Mucosa of descending colon (tissue), 3 donors: Measurements from ENCODE around the gene ZFAND2A. TPM values are rescaled to one million over a fixed set of nuclear protein-coding genes. Genes with fewer than 3 reads are reported as not detected.
A peak's percentile ranks its signal among the peaks of the same experiment; 100 is the strongest.

ENCODE experiments used
- ATAC-seq: fragments of 200-7000 bp; cut with Tn5 transposase; one replicate; pipeline ENCODE4 v1.9.1; 2020; ENCODE audit warnings: mild to moderate bottlenecking, moderate library complexity
- DNase-seq, 3 donors: peaks; one replicate each; pipeline ENCODE4 v3.0.0-alpha.2; 2020
- H3K36me3 ChIP-seq: fragments of 200-600 bp; one replicate; pipeline ENCODE4 v1.8.0; 2021; ENCODE audit warnings: low read depth, mild to moderate bottlenecking
- H3K4me1 ChIP-seq: fragments of 200-600 bp; one replicate; pipeline ENCODE4 v1.8.0; 2021; ENCODE audit warnings: low read depth, mild to moderate bottlenecking
- H3K4me3 ChIP-seq: fragments of 200-600 bp; one replicate; pipeline ENCODE4 v1.8.0; 2021; ENCODE audit warnings: mild to moderate bottlenecking
- H3K9me3 ChIP-seq: fragments of 200-600 bp; one replicate; pipeline ENCODE4 v1.8.0; 2021; ENCODE audit warnings: mild to moderate bottlenecking
- CTCF ChIP-seq: fragments of 200-600 bp; IDR thresholded peaks from one replicate; pipeline ENCODE4 v1.8.0; 2022; ENCODE audit warnings: antibody characterized with exemption, mild to moderate bottlenecking
- intact Hi-C, 2 donors: fragments of 100-400 bp; cut with DNase I in 1 of 2; cut with micrococcal nuclease in 1 of 2; formaldehyde crosslinking; loops; one replicate each; pipeline versions ENCODE4 v1.11.0 to v1.11.1; 2022; cut with DNase I, micrococcal nuclease
- total RNA-seq, 3 donors: library from RNA; stranded (reverse); fragmentation: NEBNext Ultra II Directional in 2 of 3; extraction: Animal tissue kit (Norgen Biotek cat#: 25700) in 2 of 3; gene quantifications; one replicate each; pipeline versions ENCODE4 v1.2.1 to v1.2.4, GENCODE V29; 2021 to 2023
- donor health status: DM: no; HTN: no; CAD: no; lungs with moderate emphysema.
- donor health status: DM: no; HTN: no; CAD: no.
- donor health status: DM: no; HTN: yes; CAD: no.

ZFAND2A gene
- total RNA-seq, 3 donors from 2014 or later, result 39.3 to 49.9 (median 45.3) TPM

GRCh38 chr7:1114088-1114487, 45.9 kb downstream of the ZFAND2A start:
- DNase-seq (peak in 1 of 3 donors; percentile 31), ATAC-seq (no peak)
- no peaks in the 10 kb centered on the region for H3K9me3 ChIP-seq
- intact Hi-C loops, result no loop called here
- H3K4me3 ChIP-seq, result no peak overlapping the region
- H3K4me1 ChIP-seq, result no peaks in the 10 kb centered on the region
- no peaks in the 10 kb centered on the region for H3K36me3 ChIP-seq
- TF ChIP-seq CTCF, result no peak

GRCh38 chr7:1113548-1113885, 46.5 kb downstream of the ZFAND2A start:
- Histone ChIP-seq H3K4me1 (no peaks in the 10 kb centered on the region), H3K36me3 (no peaks in the 10 kb centered on the region), H3K4me3 (no peak overlapping the region), H3K9me3 (no peaks in the 10 kb centered on the region)
- peak in 1 of 3 donors; percentile 43 for DNase-seq
- no peak for TF ChIP-seq CTCF
- intact Hi-C loops, result no loop called here
- no peak for ATAC-seq

GRCh38 chr7:1112625-1113547, 47.1 kb downstream of the ZFAND2A start:
- Histone ChIP-seq H3K9me3 (no peaks in the 10 kb centered on the region), H3K36me3 (no peaks in the 10 kb centered on the region), H3K4me1 (no peaks in the 10 kb centered on the region), H3K4me3 (no peak overlapping the region)
- intact Hi-C loops, result no loop called here
- ATAC-seq, result no peak
- peak in 1 of 3 donors; percentile 30 for DNase-seq
- TF ChIP-seq CTCF, result no peak

GRCh38 chr7:1112109-1112508, 47.9 kb downstream of the ZFAND2A start:
- Histone ChIP-seq H3K9me3 (no peaks in the 10 kb centered on the region), H3K36me3 (no peaks in the 10 kb centered on the region), H3K4me3 (no peak overlapping the region), H3K4me1 (no peaks in the 10 kb centered on the region)
- intact Hi-C loops, result no loop called here
- DNase-seq (peak in 1 of 3 donors; percentile 44), ATAC-seq (no peak)
- TF ChIP-seq CTCF, result no peak

- intact Hi-C loops, result no loop called here
- Histone ChIP-seq H3K4me1 (no peaks in the 10 kb centered on the region), H3K4me3 (no peak overlapping the region), H3K36me3 (no peaks in the 10 kb centered on the region), H3K9me3 (no peaks in the 10 kb centered on the region)
- TF ChIP-seq CTCF, result no peak
- DNase-seq (no peak), ATAC-seq (no peak)
Observed at GRCh38 chr7:1111156-1111555, 48.8 kb downstream of the ZFAND2A start.
